Mesendoderm (in vitro differentiated cells): ENCODE data around the gene SMYD3.

ENCODE experiments used
- DNase-seq: peaks from one replicate; pipeline ENCODE4 v3.0.0; 2013
- H2AK5ac ChIP-seq: 2 replicates; pipeline ENCODE4 v1.6.1; 2013; ENCODE audit warnings: low read length, inconsistent platforms
- H2BK120ac ChIP-seq: 2 replicates; pipeline ENCODE4 v1.6.1; 2013; ENCODE audit warnings: low read depth, mild to moderate bottlenecking, low read length, moderate library complexity, mixed read lengths
- H2BK15ac ChIP-seq: replicated peaks from 2 replicates; pipeline ENCODE4 v1.6.1; 2013; ENCODE audit warnings: low read depth, mild to moderate bottlenecking, moderate library complexity
- H2BK5ac ChIP-seq: 2 replicates; pipeline ENCODE4 v1.6.1; 2013; ENCODE audit warnings: low read length, inconsistent platforms
- H3K18ac ChIP-seq: 2 replicates; pipeline ENCODE4 v1.6.1; 2013; ENCODE audit warnings: mild to moderate bottlenecking, low read length, mixed read lengths
- H3K23ac ChIP-seq: one replicate; pipeline ENCODE4 v1.6.1; 2013; ENCODE audit warnings: low read length
- H3K27ac ChIP-seq: 2 replicates; pipeline ENCODE4 v1.5.1; 2013; ENCODE audit warnings: low read depth, mild to moderate bottlenecking, inconsistent platforms, low read length, moderate library complexity
- H3K27me3 ChIP-seq: 2 replicates; pipeline ENCODE4 v1.6.1; 2013; ENCODE audit warnings: low read length, control low read depth, mild to moderate bottlenecking, inconsistent platforms; ENCODE audit not compliant: insufficient read depth, poor library complexity
- H3K36me3 ChIP-seq: 2 replicates; pipeline ENCODE4 v1.6.1; 2013; ENCODE audit warnings: low read length, inconsistent platforms; ENCODE audit not compliant: control insufficient read depth, insufficient read depth
- H3K4ac ChIP-seq: one replicate; pipeline ENCODE4 v1.6.1; 2013; ENCODE audit warnings: low read depth, mild to moderate bottlenecking, low read length, moderate library complexity
- H3K4me1 ChIP-seq: 2 replicates; pipeline ENCODE4 v1.6.1; 2013; ENCODE audit warnings: low read depth, low read length, inconsistent platforms; ENCODE audit not compliant: control insufficient read depth
- H3K4me2 ChIP-seq: 2 replicates; pipeline ENCODE4 v1.6.1; 2013; ENCODE audit warnings: low read length
- H3K4me3 ChIP-seq: 2 replicates; pipeline ENCODE4 v1.5.1; 2013; ENCODE audit warnings: mild to moderate bottlenecking, low read length
- H3K56ac ChIP-seq: one replicate; pipeline ENCODE4 v1.6.1; 2013; ENCODE audit warnings: low read length
- H3K79me1 ChIP-seq: 2 replicates; pipeline ENCODE4 v1.6.1; 2013; ENCODE audit warnings: low read length, inconsistent platforms
- H3K79me2 ChIP-seq: 2 replicates; pipeline ENCODE4 v1.6.1; 2013; ENCODE audit warnings: mild to moderate bottlenecking, low read length; ENCODE audit not compliant: control insufficient read depth, insufficient read depth
- H3K9ac ChIP-seq: 2 replicates; pipeline ENCODE4 v1.6.1; 2013; ENCODE audit warnings: low read length, inconsistent platforms
- H4K5ac ChIP-seq: one replicate; pipeline ENCODE4 v1.6.1; 2013; ENCODE audit warnings: low read length
- H4K8ac ChIP-seq: one replicate; pipeline ENCODE4 v1.6.1; 2013; ENCODE audit warnings: low read depth, mild to moderate bottlenecking, control low read depth, low read length, moderate library complexity
- whole genome bisulfite sequencing: extraction: QIAGEN DNeasy Blood & Tissue Kit; methylation state at CpG from one replicate; pipeline ENCODE4 v1.1.7; 2013; ENCODE audit warnings: low lambda C conversion rate, missing lambda C conversion rate; ENCODE audit not compliant: insufficient coverage; ENCODE audit errors: extremely low coverage; 5-methylcytosine and 5-hydroxymethylcytosine counted together

Gene SMYD3

DNA sequence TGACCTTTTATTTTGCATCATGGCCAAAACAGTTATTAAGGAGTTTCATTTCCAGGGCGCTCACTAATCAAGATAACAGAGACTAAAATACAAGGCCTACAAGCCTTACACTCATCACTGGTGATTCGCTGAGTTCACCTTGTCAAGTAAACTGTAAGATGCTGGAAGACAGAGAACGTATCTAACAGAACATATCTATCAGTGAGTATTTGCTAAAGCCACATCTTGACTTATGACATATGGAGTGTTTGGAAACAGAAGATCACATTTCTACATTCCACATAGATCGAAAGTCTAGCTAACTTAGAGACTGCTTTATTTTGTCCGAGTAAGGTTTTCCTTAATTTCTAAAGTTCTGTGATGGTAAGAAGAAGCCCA, 506.5 kb downstream of the SMYD3 start:
- no peaks in the 10 kb centered on the region for H3K27me3 ChIP-seq
- H2AK5ac ChIP-seq = no peak overlapping the region
- no peaks in the 10 kb centered on the region for H3K79me2 ChIP-seq
- H3K18ac ChIP-seq = no peak overlapping the region
- H4K5ac ChIP-seq = no peak overlapping the region
- no peaks in the 10 kb centered on the region for H3K36me3 ChIP-seq
- H3K9ac ChIP-seq = no peak overlapping the region
- no peak overlapping the region for H3K23ac ChIP-seq
- H3K4ac ChIP-seq = no peak overlapping the region
- WGBS = no CpG with 5 or more reads among the region's 5 CpGs
- H2BK120ac ChIP-seq = no peak overlapping the region
- no peak for DNase-seq
- no peak overlapping the region for H2BK5ac ChIP-seq
- no peaks in the 10 kb centered on the region for H3K4me1 ChIP-seq
- H3K56ac ChIP-seq = no peak overlapping the region
- H4K8ac ChIP-seq = no peak overlapping the region
- H3K79me1 ChIP-seq = no peaks in the 10 kb centered on the region
- H3K4me3 ChIP-seq = no peak overlapping the region
- no peak overlapping the region for H3K4me2 ChIP-seq
- H3K27ac ChIP-seq = no peak overlapping the region
- no peak overlapping the region for H2BK15ac ChIP-seq

DNA sequence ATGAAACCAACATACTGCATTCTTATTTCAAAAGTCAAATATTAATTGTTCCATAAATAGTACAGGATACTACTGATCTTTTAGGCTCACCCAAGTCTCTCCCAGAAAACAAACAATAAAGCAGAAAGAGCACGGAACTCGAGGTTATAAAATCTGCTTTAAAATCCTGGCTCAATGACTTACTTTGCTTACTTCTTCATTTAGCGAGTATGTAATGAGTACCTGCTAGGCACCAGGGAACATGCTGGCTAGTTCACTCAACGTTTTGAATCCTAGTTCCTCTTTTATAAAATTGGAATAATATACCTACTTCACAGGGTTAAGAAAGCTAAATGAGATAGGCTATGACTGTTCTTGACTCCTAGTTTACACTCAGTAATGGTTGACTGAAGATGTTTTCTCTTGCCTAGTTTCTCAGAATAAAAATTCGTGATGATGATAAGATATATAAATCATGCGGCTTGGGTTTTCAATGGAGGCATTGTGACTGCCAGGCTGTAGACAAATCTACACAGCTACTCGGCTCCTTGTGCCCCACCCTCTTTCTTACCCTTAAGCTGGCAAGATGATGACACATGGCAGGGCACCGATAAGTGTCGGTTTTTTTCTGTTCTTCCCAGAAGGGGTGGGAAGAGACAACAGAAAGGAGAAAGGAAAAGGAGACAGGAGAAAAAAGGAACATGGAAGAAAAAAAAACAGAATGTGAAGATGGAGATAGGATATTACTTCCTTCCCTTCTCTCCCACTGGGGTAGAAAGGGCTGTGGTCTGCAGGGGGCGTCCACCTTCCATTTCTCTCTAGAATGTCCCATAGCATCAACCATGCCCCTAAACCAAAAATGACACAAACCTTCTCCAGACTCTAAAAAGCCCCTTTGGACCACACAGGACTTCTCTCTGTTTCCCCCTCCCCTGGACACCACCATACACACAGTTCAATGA, 507.1 kb downstream of the SMYD3 start:
- Histone ChIP-seq H2AK5ac (no peak overlapping the region), H2BK15ac (no peak overlapping the region), H3K4me3 (no peak overlapping the region), H3K27ac (no peak overlapping the region), H3K23ac (no peak overlapping the region), H3K4ac (no peak overlapping the region), H4K8ac (no peak overlapping the region), H3K36me3 (no peaks in the 10 kb centered on the region), H3K79me2 (no peaks in the 10 kb centered on the region), H3K79me1 (no peaks in the 10 kb centered on the region), H3K56ac (no peak overlapping the region), H3K4me2 (no peak overlapping the region), H3K9ac (no peak overlapping the region), H3K27me3 (no peaks in the 10 kb centered on the region), H4K5ac (no peak overlapping the region), H3K4me1 (no peaks in the 10 kb centered on the region), H2BK5ac (no peak overlapping the region), H3K18ac (no peak overlapping the region), H2BK120ac (no peak overlapping the region)
- WGBS = no CpG with 5 or more reads among the region's 10 CpGs
- no peak for DNase-seq

GRCh38 chr1:245997471-245998258, 509.4 kb downstream of the SMYD3 start:
- Histone ChIP-seq H3K4me3 (no peak overlapping the region), H3K9ac (no peak overlapping the region), H3K79me2 (no peaks in the 10 kb centered on the region), H4K8ac (no peak overlapping the region), H3K27ac (no peak overlapping the region), H3K18ac (no peak overlapping the region), H3K4me1 (no peaks in the 10 kb centered on the region), H2BK5ac (no peak overlapping the region), H3K4ac (no peak overlapping the region), H3K56ac (no peak overlapping the region), H3K36me3 (no peaks in the 10 kb centered on the region), H3K79me1 (no peaks in the 10 kb centered on the region), H4K5ac (no peak overlapping the region), H3K23ac (no peak overlapping the region), H2AK5ac (no peak overlapping the region), H3K27me3 (no peaks in the 10 kb centered on the region), H3K4me2 (no peak overlapping the region), H2BK15ac (no peak overlapping the region), H2BK120ac (no peak overlapping the region)
- WGBS = no CpG with 5 or more reads among the region's 7 CpGs
- no peak for DNase-seq

- Histone ChIP-seq H3K23ac (no peak overlapping the region), H3K79me2 (no peaks in the 10 kb centered on the region), H2BK15ac (no peak overlapping the region), H2BK5ac (no peak overlapping the region), H4K8ac (no peak overlapping the region), H3K9ac (no peak overlapping the region), H3K4me1 (no peaks in the 10 kb centered on the region), H3K4ac (no peak overlapping the region), H3K27me3 (no peaks in the 10 kb centered on the region), H3K4me2 (no peak overlapping the region), H3K79me1 (no peaks in the 10 kb centered on the region), H4K5ac (no peak overlapping the region), H3K56ac (no peak overlapping the region), H3K27ac (no peak overlapping the region), H2AK5ac (no peak overlapping the region), H3K4me3 (no peak overlapping the region), H3K18ac (no peak overlapping the region), H3K36me3 (no peaks in the 10 kb centered on the region), H2BK120ac (no peak overlapping the region)
- no peak for DNase-seq
- WGBS = no CpG with 5 or more reads among the region's 15 CpGs
Observed at GRCh38 chr1:245996811-245997210, 510.3 kb downstream of the SMYD3 start.

DNA sequence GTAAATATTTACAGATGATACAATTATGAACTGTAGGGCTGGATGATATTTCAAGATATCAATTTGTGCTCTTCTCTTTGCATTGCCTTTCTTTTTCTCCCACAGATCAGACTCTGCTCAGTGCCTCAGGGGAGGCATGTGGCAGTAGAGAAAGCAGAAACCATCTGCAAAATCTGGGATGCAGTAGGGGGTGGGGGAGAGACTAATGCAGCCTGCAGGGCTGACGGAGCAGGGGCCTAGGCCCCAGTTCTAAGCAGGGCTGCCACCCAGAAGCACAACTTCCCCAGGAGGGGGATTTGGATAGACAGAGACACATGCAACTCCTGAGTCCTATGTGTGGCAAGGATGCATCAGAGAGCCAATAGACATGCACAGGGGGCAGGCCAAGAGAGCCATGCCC, 511.6 kb downstream of the SMYD3 start:
- no peak for DNase-seq
- H2BK120ac ChIP-seq = no peak overlapping the region
- H3K4me1 ChIP-seq = no peaks in the 10 kb centered on the region
- H3K4me3 ChIP-seq = no peak overlapping the region
- no peaks in the 10 kb centered on the region for H3K36me3 ChIP-seq
- no peak overlapping the region for H3K18ac ChIP-seq
- no peak overlapping the region for H3K4ac ChIP-seq
- no peak overlapping the region for H4K5ac ChIP-seq
- H3K27ac ChIP-seq = no peak overlapping the region
- WGBS = no CpG with 5 or more reads among the region's 1 CpG
- no peaks in the 10 kb centered on the region for H3K79me2 ChIP-seq
- H3K4me2 ChIP-seq = no peak overlapping the region
- H2AK5ac ChIP-seq = no peak overlapping the region
- no peak overlapping the region for H3K23ac ChIP-seq
- no peak overlapping the region for H3K9ac ChIP-seq
- H4K8ac ChIP-seq = no peak overlapping the region
- no peaks in the 10 kb centered on the region for H3K27me3 ChIP-seq
- no peak overlapping the region for H3K56ac ChIP-seq
- H2BK15ac ChIP-seq = no peak overlapping the region
- H3K79me1 ChIP-seq = no peaks in the 10 kb centered on the region
- H2BK5ac ChIP-seq = no peak overlapping the region
